ENCODE results near the gene MYL2.

Gene MYL2

DNA sequence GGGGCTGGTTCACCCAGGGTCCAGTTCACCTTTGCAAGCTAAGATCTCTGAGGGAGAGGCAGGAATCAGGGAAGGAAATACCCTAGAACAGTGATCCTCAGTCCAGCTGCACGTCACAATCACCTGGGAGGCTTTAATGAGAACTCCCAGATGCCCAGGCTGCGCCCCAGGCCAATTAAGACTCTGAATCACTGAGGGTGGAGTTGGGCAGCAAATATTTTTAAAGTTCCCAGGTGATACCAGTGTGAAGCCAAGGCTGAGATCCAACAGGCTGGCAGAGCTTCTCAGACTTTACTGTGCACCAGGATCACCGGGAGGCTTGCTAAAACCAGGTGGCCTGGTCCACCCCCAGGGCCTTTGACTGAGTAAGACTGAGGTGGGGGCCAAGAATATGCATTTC lies 23.8 kb downstream of the MYL2 start:
- no peak for DNase-seq (ENCODE audit: low read depth in 3 of 3)

DNA sequence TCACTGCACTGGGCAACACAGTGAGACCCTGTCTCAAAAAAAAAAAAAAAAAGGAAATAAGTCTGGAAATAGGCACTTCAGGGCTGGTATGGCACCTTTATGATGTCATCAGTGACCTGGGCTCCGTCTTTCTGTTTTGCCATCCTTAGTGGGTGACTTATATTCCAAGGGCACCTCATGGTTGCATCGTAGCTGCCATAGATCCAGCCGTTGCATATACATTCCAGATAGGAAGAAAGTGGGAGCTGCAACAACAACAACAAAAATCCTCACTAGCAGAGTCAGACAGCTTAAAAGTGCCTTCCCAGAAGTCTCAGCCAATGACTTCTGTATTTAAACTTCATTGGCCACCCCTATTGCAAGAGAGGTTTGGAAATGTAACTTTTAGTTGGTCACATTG lies 26.4 kb downstream of the MYL2 start:
- no peak for DNase-seq (ENCODE audit: low read depth in 3 of 3)

DNA sequence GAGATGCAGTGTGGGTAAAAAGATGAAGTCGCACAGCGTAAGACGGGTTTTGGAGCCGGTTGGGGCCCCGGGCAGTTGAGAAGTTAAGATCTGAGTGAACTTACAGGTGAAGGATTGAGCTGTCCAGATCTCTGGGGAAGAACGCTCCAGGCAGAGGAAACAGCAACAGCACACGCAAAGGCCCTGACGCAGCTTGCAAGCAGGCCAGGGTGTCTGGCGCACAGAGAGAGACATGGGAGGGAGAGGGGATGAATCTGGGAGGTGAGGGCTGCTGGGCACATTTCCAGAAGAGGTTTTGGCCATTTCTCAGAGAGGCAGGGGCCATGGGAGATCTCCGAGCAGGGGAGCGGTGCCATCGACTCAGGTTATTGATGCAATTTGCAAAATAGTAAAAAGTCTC lies 31.0 kb downstream of the MYL2 start:
- no peak for DNase-seq (ENCODE audit: low read depth in 3 of 3)

- DNase-seq (ENCODE audit: low read depth in 3 of 3) = no peak
Observed at GRCh38 chr12:110888256-110888991, 32.0 kb downstream of the MYL2 start.

DNA sequence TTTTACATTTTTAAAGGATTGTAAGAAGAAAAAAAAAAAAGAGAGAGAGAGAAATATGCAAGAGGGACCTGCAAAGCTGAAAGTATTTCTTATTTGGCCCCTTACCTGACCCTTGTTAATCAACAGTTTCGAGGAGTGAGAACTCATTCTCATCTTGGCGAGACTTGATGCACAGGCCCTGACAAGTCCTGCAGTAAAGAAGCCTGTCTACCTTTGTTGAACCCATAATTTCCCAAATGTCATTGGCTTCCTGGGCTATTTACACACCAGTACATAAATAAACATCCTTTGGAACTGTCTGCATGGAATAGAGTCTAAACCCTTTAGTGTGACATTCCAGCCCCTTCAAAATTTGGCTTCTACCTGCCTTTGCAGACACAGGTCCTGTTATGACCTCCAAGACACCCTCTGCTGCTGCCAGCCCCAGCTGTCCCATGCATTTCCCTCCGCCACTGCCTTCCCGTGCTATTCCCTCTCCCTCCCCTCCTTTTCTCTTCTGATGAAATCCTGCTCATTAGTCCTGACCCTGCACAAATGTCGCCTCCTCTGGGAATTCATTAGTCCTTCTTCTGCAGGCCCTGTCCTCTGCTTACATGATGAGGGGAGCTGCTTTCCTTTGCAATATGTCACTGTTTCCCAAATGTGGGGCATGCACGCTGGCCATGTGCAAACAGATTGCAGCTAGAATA lies 35.1 kb downstream of the MYL2 start:
- DNase-seq (ENCODE audit: low read depth in 3 of 3) = no peak

DNA sequence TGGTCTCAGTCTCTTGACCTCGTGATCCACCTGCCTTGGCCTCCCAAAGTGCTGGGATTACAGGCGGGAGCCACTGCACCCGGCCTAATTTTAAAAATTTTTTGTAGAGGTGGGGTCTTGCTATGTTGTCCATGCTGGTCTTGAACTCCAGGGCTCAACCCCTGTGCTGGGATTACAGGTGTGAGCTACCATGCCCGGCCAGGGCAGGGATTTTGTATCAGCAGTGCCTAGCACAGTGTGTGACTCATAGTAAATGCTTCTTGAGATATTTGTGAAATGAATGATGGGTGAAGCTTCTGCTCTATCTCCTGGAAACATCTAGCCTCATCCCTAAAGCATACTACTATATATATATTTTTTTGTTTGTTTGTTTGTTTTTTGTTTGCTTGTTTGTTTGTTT lies 37.1 kb downstream of the MYL2 start:
- DNase-seq (ENCODE audit: low read depth in 3 of 3) = no peak

DNA sequence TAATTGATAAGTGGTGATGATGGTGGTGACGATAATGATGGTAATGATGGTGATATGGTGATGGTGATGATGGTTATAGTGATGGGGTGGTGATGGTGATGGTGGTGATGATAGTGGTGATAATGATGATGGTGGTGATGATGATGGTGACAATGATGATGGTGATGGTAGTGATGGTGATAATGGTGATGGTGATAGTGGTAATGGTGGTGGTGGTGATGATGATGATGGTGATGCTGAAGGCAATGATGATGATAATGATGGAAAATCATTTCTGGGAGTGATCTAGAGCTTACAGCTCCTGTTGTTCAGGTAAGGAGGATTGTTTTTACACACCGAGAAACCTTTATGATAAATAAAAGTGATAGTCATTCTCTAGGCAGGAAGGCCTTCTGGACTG lies 39.7 kb downstream of the MYL2 start:
- no peak for DNase-seq (ENCODE audit: low read depth in 3 of 3)

- no peak for DNase-seq (ENCODE audit: low read depth in 3 of 3)
Observed at GRCh38 chr12:110874781-110875180, 45.6 kb downstream of the MYL2 start.

DNA sequence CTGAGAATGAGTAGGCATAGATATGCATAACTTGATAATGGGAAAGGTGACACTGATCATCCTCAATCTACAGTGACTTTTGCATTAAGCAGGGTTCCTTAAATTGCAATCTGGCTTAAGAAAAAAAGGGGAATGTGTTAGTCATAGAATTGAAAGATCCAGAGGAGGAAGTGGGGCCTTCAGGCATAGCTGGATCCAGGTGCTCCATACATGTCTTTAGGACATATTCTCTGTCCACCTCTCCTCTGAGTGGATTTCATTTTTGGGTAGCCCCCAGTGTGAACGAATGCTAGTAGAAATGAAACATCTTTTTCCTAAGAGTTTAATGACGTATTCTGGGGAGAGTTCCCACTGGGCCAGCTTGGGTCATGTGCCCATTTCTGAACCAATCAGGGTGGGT lies 46.0 kb downstream of the MYL2 start:
- no peak for DNase-seq (ENCODE audit: low read depth in 3 of 3)

GRCh38 chr12:110872100-110872499 lies 48.3 kb downstream of the MYL2 start:
- DNase-seq (ENCODE audit: low read depth in 3 of 3) = no peak

DNA sequence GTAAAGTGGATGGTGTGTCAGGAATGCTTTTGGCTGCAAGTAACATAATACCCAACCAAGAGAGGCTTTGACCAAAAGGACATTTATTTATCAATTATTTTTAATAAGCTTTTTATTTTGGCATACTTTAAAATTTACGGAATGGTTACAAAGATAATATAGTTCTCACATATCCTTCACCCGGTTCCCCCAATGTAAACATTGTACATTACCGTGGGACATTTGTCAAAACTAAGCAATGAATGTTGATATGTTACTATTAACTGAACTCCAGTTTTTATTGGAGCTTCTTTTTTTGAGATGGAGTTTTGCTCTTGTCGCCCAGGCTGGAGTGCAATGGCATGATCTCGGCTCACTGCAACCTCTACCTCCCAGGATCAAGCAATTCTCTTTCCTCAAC lies 50.6 kb downstream of the MYL2 start:
- DNase-seq (ENCODE audit: low read depth in 3 of 3) = no peak

DNA sequence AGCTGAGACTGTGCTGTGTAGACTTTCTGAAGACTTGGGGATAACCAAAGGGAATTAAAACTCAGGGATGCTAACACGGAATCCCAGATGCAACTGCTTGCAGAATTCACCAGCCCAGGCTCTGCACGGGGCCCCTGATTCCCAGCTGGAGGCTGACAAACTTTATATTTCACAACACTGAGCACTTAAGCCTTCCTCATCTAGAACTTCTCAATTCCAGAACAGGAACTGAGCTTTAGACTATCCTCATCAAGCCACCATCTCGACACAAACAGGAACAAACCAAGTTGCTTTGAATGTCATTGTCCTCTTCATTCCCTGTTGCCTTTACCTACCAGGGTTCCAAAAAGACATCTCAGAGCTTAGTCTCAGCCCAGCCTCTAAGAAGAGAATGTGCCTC lies 51.4 kb downstream of the MYL2 start:
- no peak for DNase-seq (ENCODE audit: low read depth in 3 of 3)

DNA sequence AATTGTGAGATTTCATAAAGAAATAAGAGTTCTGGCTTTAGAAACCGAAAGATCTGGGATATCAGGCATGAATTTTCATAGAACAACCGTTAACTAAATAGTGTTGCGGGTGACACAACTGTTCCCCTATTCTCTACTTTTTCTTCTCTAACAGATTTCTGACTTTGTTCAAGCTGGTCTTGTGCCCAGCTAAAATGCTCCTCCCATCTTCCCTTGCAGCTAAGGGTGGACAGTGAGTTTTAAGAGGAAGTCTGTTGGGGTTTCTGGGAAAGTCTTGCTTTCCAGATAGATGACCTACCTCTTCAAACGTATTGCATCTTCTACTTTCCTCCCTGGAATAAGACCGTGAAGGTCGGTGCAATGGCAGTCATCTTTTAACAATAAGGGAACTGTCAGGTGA lies 54.9 kb downstream of the MYL2 start:
- no peak for DNase-seq (ENCODE audit: low read depth in 3 of 3)

- no peak for DNase-seq (ENCODE audit: low read depth in 3 of 3)
Observed at GRCh38 chr12:110863161-110863560, 57.2 kb downstream of the MYL2 start.

- no peak for DNase-seq (ENCODE audit: low read depth in 3 of 3)
Observed at GRCh38 chr12:110862329-110862728, 58.0 kb downstream of the MYL2 start.

DNA sequence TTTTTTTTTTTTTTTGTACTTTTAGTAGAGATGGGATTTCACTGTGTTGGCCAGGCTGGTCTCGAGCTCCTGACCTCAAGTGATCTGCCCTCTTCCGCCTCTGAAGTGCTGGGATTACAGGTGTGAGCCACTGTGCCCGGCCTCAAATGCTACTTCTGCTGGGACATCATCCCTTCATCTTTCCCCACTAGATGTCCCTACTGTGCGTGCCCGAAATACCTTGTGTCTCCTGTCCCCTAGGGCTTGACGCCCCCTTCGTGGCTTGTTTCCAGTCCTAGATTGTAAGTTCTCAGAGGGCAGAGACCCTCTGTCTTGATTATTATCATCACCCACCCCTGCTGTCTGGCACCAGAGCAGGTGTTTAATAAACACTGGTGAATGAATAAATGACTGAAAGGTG lies 58.6 kb downstream of the MYL2 start:
- no peak for DNase-seq (ENCODE audit: low read depth in 3 of 3)

Measured in stimulated activated CD4-positive, alpha-beta T cell treated with anti-CD3 and anti-CD28 coated beads, TNF-alpha, amount 100 ng/mL, for 48 hours (primary cell).